Femur (tissue), 1 donor: ENCODE data around the gene RASGRF2.
"Not testable (repeated sequence)": the region's sequence is repeated elsewhere in the genome, so short reads cannot be mapped to it uniquely, and the experiment has no call there.

ENCODE experiments used
- DNase-seq: peaks from one replicate; pipeline ENCODE4 v3.0.0-alpha.2; 2017

The RASGRF2 gene

DNA sequence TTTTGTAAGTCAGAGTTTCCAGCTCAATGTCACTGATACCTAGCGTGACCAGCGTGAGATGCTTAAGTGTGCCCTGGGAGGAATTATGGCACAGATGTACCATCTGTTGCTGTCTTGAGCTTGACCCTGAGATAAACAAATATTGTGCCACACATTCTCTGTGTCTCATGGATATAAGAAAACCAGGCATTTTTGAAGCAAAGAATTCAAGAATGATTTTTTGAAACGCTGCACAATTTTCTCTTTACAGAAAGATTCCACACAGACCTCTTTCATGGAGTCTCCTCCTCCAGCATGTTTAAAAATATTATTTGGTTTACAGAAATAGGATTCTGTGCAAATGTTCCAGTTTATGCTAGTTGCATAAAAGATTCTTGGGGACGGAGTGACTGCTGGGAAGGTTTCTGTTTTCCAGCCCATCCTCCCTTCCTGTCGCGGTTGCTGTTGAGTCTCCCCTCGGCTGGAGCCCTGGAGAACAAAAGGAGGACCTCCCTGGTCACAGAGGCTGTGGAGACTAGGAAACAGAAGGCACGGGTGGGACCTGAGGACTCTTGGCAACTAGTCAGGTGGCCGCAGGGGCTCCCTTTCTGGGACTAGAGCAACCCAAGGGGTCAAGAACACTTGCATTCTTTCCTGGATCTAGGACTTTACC, 120.8 kb downstream of the RASGRF2 start:
- DNase-seq = no peak

DNA sequence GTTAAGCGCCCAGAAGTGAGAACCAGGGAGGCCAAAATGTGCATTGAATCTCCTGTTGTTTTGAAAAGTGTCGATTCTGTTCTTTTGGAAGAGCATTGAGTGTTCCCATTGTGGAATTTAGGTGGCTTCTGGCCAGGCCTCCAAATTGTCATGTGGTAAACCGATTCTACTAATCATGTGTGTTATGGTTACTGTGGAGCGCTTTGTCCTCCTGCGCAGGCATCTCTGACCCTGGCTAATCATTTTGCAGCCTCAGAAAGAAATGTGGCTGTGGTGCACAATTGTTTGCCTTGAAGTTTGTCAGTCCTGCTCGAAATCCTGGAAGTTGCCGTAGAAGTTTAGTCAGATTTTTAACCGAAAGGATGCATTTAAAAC, 121.3 kb downstream of the RASGRF2 start:
- DNase-seq = peak; percentile 65

DNA sequence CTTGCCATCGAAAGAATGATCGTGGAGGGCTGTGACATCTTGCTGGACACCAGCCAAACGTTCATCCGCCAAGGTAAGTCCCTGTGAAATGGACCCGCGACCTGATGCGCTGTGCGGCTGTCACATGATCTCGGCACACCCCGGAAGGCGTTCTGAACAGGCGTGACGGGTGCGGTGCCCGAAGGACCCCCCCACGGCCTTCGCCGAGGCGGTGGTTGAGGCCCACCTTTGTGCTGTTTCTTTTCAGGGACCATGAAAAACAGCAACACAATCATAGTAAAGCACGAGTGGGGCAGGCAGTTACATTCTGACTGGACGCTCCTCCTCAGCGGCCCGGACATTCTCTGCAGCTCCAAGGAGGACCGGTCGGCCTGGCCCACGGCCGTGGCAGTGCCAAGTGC, 126.7 kb downstream of the RASGRF2 start:
- no peak for DNase-seq

DNA sequence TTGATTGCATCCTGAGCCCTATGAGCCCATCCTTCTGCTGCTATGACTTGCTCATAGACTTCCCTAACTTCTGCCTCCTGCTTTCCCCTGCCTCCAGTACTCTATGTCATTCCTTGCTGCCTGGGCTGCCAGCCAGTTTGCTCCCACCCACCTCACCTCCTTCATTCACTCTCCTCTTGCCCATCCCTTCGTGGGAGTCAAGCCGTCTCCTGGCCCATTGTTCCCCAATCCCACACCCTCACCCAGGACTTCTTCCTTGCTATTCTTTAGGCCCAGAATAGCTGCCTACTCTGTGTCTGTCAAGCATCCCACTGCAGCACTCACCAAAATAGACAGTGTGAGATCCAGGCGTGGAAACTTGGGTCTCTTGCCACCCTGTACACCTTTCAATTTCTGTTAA, 131.0 kb downstream of the RASGRF2 start:
- DNase-seq = no peak

DNA sequence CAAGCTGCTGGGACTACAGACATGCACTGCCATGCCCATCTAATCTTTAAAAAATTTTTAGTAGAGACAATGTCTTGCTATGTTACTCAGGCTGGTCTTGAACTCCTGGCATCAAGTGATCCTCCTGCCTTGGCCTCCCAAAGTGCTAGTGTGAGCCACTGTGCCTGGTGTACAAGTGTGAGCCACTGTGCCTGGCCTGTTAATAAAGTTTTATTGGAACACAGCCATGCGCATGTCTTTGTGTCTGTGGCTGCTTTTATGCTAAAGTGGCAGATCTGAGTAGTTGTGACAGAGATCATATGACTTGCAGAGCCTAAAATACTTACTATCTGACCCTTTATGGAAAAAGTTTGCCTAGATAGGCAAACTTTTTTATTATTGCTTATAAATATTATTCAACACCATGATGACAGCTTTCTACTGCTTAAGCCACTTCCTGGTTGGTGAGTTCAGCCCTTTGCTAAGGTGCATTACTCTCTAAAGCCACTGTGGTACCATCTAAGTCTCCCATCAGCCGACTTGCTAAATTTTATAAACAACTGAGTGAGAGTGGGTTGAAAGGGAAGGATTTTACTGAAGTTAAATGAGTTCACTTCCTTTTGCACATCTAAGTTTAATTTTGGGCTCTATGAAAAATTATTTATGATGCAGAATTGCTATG, 133.5 kb downstream of the RASGRF2 start:
- no peak for DNase-seq

DNA sequence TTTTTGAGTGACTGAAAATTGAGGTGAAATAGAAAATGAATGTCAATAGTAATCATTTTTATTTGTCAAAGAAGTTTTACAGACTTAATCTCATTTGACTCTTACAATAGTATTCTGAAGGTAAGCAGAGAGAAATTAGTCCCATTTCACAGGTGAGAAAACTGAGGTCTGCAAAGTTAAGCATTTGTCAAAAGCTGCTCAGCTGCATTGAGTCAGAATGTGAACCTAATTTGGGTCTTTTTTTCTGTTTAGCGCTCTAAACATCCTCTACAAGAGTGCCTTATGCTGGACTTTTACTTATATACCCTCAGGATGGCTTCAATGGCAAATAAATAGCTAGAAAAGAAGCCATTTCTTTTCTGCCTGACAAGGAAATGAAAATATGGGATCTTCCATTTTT, 135.7 kb downstream of the RASGRF2 start:
- DNase-seq = no peak

DNA sequence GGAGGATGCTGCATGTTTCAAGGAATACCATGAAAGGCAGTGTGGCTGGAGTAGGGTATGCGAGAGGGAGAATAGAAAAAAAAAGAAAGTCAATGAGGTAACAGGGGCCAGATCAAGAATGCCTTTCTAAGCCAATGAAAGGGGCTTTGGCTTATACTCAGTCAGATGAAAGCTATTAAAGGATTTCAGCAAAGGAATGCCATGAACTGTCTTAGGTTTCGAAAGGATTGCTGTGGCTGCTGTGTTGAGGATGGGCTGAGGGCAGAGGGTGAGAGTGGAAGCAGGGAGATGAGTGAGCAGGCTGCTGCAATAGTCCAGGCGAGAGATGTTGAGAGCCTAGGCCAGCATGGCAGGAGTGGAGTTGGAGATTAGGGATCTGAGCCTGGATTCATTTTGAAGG, 137.6 kb downstream of the RASGRF2 start:
- no peak for DNase-seq

DNA sequence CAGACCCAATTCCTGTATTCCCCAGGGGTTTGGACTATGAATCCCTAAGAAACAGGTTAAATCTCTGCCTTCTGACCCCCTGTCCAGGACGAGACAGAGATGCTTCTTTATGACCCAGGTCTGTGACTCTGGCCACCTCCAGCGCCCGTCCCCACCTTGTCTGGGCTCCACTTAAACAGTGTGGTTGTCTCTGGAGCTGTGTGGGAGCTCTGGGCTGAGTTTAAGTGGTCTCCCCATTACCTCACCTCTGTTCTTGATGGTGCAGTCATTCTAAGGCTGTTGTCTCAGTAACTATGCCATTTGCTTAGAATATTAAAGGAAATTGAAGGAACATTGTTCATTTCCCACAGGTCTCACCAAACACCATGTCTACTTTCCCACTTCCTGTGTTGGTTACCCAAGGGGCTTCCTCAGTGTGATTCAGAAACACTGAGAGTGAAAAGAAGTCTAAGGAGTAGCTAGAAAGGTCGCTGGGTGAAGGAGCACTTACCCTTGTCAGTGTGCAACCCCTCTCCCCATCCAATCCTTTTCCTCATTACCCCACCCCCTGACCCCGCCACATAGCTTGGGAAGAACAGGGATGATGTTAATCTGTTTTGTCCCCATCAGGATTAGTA, 145.2 kb downstream of the RASGRF2 start:
- no peak for DNase-seq

DNA sequence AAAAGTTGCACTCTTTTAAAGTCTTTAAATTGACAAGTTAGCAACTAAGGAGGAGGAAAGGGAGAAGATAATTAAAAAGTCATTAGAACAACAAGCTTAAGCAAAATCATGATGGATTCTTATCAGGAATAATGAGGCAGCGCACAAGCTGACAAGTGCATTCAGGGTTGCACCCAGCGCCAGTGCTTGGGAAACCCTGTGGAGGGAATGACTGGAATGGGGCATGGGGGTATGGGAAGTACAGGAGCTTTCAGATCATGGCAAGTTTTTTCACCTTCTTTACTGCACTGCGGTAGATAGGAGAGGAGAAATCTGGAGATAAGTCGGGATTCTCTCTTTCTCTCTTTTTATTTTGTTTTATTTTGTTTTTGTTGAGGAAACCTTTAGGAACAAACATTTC, 155.1 kb downstream of the RASGRF2 start:
- no peak for DNase-seq

DNA sequence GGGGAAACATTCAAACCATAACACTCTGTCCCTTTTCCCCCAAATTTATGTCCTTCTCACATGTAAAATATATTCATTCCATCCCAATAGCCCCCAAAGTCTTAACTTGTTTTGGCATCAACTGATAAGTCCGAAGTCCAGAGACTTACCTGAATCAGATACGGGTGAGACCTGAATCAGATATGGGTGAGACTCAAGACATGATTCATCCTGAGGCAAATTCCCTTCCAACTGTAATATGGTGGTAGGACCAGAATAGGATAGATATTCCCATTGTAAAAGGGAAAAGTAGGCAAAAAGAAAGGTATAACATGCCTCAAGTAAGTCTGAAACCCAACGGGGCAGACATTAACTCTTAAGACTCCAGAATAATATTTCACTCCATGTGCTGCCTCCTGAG, 157.4 kb downstream of the RASGRF2 start:
- DNase-seq = no peak

DNA sequence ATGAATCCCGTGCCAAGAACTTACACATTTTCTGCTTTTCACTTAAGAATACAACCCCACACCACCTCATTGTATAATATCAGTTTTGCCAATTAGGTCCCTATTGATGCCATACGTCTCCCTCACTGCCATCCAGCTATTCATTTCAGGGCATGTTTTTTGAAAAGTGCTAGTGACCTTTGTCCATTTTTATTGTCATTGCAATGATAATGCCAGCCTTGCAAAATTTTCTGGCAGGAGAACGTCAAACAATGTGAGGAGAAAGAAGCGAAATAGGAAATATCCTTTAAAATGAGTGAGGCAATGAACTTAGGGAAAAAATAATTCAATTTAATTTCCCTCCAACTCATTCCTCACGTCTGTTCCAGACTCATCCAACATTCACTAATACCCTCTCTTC, 161.1 kb downstream of the RASGRF2 start:
- DNase-seq = no peak

DNA sequence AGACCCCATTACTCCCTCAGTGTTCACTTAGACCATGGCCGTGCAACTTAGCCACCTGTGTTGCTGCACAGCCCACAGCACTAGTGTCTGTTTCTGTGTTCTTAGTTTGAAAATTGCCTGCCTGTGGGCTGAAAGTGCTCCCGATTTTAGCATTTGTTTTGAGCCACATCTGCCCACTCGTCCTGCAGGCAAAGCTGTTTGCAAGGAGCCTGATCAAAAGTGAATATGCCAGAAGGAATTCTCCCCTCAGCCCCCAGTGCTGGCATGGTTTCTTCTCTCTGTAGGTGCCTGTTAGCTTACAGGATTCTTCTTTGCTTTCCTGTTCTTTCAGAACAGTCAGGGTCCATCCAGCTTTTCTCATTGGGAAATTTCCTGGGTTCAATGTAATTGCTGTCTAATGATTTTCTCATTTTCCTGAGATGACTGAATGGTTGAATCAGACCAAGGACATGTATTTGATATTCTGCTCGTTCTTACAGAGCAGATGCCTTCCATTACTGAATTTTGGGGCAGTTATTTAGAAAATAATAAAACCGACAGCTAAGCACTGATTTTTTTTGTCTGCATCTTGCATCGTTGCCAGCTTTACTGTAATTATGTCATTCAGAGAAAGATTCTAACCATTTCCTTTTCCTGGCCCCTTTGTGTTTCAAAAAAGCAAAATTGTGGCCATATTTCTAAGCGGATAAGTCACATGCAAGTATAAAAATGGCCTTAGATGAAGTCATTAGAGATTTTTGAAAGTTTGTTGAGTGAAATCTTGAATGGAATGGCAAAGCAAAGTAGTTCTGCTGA, 161.9 kb downstream of the RASGRF2 start:
- no peak for DNase-seq

DNA sequence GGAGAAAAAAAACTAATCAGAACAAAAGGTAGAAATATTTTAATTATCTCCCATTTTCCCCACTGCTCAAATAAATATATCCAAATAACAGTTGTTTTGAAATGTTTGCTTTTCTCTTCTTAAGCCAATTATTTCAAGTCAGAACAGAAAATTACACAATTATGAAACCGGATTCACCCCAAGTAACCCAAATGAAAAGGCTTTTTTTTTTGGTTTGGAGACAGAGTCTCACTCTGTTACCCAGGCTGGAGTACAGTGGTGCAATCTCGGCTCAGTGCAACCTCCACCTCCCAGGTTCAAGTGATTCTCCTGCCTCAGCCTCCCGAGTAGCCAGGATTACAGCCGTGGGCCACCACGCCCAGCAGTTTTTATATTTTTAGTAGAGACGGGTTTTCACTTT, 164.5 kb downstream of the RASGRF2 start:
- DNase-seq = not testable (repeated sequence)

DNA sequence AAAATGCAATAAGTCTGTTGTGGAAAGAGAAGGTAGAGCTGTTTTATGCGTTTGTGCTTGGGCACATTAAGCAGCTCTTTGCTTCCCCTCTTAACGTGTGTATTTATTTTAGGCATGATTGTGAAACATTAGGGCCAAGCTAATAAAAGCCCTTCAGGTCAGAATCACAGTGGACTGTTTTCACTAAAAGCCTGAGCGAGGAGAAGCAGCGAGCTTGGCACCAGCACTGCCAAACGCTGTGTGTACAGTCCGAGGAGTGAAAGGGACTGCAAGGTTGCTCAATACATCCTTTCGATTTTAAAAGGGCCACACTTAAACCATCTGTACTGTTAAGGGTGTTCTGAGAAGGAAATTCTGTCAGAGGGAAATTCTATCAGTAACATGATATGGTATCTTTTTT, 165.8 kb downstream of the RASGRF2 start:
- DNase-seq = no peak

DNA sequence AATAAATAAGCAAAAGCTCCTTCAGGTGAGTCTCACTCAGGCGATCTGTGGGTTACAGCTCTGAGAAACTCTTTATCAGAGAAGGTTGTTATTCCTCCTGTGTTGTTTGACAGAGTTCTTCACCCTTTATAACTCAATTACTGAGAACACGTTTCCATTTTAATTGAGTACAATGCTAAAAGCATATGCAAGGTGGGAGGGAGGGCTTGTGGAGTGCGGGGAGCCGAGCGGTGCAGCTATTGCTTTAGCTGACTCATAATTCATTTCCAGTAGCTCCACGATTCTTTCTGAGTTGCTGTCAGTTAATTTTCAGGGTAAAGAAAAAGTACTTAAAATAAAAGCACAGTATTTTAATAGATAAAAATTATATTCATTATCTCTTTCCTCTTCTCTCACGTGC, 168.3 kb downstream of the RASGRF2 start:
- DNase-seq = no peak

DNA sequence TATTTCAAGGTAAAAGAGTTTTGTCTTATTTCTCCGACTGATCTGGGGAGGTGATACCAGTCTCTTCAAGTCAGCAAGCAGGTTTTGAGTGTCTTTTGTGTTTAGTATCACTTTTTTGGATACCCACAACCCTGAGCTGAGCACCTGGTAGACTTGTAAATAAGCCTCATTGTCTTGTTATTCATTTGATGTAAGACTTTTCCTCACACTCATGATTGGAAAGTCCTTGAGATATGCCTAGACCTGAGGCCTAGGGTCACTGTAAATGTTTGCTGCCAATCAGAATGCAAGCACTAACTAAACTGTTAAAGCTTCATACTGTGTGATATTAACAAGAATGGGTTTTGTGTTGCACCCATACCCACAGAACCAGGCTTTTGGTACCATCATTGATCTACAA, 172.2 kb downstream of the RASGRF2 start:
- no peak for DNase-seq

DNA sequence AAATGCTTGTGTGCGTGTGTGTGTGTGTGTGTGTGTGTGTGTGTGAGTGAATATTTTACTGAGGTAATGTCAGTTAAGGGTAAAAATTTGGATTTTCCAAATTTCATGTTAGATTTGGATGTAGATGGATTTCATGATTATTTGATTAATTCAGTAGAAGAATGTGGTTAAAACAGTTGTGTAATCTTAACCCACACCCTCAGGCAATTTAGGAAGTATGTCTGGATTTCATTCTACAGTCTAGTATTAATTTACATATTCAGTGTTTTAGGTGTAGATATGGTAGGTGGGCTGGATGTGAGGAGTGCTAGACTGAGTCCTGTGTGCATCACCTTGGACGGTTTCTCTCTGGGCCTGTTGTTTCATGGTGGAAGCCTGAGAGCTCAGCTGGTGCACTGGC, 173.9 kb downstream of the RASGRF2 start:
- DNase-seq = no peak

DNA sequence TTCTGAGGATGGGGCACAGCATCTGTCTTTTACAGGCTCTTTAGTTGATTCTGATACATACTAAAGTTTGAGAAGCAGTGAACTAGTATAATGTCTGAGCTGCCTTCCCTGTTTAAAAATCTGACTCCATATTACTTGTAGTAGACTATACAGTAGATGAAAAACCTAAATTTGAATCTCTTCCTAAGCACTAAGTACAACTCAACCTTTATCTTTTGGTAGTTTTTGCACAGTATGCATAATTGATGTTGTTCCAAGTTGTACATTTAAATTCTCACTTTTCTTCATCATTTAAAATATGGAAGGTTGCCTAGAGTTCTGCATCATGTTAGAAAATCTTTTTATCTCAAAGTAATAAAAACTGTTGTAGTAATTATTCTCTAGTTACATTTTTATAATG, 174.4 kb downstream of the RASGRF2 start:
- DNase-seq = no peak

DNA sequence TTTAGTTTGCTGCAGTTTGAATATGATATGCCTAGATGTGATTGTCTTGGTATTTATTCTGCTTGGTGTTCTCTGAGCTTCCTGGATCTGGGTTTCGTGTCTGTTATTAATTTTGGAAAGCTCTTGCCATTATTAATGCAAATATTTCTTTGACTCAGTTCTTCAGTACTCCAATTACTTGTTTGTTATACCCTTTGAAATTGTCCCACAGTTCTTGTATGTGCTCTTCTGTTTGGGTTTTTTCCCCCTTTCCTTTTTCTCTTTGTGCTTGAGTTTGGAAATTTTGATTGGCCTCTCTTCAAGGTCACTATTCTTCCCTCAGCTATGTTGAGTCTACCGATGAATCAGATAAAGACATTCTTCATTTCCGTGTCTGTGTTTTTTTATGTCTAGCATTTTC, 176.4 kb downstream of the RASGRF2 start:
- no peak for DNase-seq

DNA sequence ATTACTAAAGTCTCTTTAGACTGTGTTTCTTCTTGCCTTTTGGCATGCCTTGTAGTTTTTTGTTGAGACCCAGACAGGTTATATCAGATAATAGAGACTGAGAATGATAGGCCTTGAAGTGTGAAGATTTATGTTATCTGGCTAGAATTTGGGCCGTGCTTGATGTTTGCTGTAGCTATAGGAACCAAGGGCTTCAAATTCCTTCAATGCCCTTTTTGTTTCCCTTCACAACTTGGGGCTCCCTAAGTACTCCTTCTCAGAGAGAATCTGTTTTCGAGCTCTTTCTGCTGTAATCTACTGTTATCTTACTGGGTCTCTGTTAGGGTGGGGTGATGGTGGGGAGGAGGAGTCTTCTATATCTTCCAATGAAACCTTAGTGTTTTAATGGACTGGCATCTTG, 177.7 kb downstream of the RASGRF2 start:
- no peak for DNase-seq

DNA sequence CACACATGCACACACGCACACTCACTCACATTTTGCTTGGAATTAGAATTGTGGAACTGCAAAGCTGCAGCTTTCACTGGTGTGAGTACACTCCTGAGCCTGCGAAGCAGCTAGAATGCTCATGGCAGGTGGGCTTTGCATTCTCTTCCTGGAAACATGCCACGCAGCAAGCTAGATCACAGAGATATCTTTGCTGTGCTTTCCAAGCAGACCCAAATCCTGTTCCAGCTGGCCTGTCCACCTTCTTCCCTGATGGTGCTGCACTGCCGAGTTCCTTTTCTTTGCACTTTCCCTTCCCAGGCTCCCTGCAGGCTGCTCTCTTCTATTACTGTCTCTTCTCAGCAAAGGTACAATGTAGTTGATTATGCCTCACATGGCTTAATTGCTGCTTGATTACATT, 180.3 kb downstream of the RASGRF2 start:
- peak; percentile 88 for DNase-seq

DNA sequence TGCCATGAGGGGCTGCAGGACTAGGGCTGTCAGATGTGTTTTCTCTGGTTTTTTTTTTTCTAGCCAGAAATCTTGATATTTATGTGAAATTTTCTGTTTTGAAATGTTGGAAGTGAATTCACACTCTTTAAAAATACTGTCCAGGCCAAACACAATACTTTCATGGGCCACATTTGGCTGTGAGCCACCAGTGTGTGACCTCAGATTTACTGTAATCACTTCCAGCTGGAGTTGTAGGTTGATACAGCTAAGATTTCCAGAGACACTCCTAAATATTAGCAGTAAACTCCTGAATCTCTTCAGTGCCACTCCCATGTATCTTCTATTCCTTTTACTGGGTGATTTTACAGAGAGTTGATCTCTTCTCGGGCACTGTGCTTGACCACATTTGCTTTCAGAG, 180.8 kb downstream of the RASGRF2 start:
- DNase-seq = peak; percentile 87

DNA sequence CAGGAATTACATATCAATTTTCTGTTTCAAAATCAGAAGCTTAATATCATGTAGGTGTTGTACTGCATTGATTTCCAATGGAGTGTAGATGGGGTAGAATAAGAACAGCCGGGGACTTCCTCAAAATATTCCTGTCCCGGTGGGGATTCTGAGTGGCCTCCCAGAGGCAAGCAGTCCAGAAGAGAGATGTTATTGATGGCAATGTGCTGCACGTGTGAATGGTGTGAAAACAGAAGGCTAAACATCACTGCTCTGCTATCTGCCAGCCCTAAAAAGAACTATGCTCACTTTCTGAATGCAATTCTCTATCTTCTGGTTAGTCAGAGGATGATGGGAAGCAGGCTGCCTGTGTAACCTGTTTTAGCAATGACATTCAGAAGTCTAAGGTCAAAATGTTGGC, 181.9 kb downstream of the RASGRF2 start:
- DNase-seq = no peak
